Measurements from ENCODE around the gene SEMA6C. TPM values are rescaled to one million over a fixed set of nuclear protein-coding genes. Genes with fewer than 3 reads are reported as not detected.

Gene SEMA6C
- total RNA-seq, 1 donor from 2014 or later: 0.67 TPM

- no peaks in the 10 kb centered on the region for H3K27me3 Mint-ChIP-seq
- TF ChIP-seq, protein P1, sequence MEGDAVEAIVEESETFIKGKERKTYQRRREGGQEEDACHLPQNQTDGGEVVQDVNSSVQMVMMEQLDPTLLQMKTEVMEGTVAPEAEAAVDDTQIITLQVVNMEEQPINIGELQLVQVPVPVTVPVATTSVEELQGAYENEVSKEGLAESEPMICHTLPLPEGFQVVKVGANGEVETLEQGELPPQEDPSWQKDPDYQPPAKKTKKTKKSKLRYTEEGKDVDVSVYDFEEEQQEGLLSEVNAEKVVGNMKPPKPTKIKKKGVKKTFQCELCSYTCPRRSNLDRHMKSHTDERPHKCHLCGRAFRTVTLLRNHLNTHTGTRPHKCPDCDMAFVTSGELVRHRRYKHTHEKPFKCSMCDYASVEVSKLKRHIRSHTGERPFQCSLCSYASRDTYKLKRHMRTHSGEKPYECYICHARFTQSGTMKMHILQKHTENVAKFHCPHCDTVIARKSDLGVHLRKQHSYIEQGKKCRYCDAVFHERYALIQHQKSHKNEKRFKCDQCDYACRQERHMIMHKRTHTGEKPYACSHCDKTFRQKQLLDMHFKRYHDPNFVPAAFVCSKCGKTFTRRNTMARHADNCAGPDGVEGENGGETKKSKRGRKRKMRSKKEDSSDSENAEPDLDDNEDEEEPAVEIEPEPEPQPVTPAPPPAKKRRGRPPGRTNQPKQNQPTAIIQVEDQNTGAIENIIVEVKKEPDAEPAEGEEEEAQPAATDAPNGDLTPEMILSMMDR (IDR thresholded peaks at IDR 0.05): no peak
- ChIA-PET POLR2A (no interaction called here), CTCF (no interaction called here)
- no peak for DNase-seq
- H3K4me1 Mint-ChIP-seq: peaks cover 12% of the 10 kb centered on the region
- ATAC-seq (ENCODE audit: low read depth): no peak
- H3K4me3 Mint-ChIP-seq: no peak overlapping the region
- H3K9me3 Mint-ChIP-seq: no peaks in the 10 kb centered on the region
- H3K36me3 Mint-ChIP-seq (ENCODE audit: low read depth): no peaks in the 10 kb centered on the region
- intact Hi-C loops (cut with micrococcal nuclease): no loop called here
- no peak overlapping the region for H3K27ac Mint-ChIP-seq
These were observed 14.0 kb downstream of the SEMA6C start for GRCh38 chr1:151132335-151133017.

DNA sequence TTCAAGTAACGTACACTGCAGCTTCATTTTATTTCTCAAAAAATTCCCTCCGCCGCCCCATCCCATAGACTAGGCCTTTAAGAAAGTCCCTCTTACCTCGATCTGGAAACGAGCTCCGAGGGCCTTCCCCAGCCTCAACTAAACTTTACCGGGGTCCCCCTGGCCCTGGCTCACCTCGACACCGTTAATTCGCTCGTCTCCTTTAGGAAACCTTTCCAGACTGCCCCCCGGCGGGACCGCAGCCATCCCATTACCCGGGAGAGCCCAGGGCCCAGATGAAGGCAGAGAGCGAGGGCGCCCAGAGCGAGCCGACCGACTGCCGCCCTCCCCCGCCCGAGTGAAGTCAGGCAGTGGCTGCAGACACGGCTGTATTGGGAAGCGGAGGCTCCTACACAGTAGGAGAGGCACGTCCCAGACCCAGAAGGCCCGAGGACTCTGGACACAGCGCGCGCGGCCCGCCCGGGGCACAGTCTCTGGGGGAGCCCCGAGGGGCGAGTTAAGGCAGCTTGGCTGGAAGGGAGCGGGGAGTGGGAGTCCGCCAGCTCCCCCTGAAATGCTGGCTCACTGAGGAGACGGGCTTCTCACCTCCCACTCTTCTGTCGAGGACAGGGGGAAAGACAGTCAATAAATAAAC lies 14.6 kb downstream of the SEMA6C start:
- POLR2A ChIA-PET: interaction anchor here (0.6 to 1.9 kb wide), 23 partner anchors 9 to 767 kb away, joined by 3 to 16 read pairs (median 5); partner anchors contain the start of genes C1orf56, LYSMD1, PSMD4 and SCNM1
- DNase-seq: no peak
- Mint-ChIP-seq H3K9me3 (no peaks in the 10 kb centered on the region), H3K27me3 (no peaks in the 10 kb centered on the region), H3K4me1 (peaks cover 12% of the 10 kb centered on the region), H3K27ac (peak overlapping the region; percentile 89), H3K4me3 (peak overlapping the region; percentile 84), H3K36me3 (ENCODE audit: low read depth) (no peaks in the 10 kb centered on the region)
- intact Hi-C loops (cut with micrococcal nuclease): loop anchor here (1.0 to 2.0 kb wide), 3 partner anchors 14 to 61 kb away; partner anchors contain the start of genes GABPB2, LYSMD1 and SEMA6C
- CTCF ChIA-PET: interaction anchor here (1.3 to 1.4 kb wide), 2 partner anchors 30 to 32 kb away, joined by 3 to 4 read pairs; no protein-coding TSS in a partner anchor
- TF ChIP-seq, protein P1 (IDR thresholded peaks at IDR 0.05): no peak
- no peak for ATAC-seq (ENCODE audit: low read depth)

GRCh38 chr1:151130987-151131586 lies 15.3 kb downstream of the SEMA6C start:
- peaks cover 12% of the 10 kb centered on the region for H3K4me1 Mint-ChIP-seq
- DNase-seq: peak; percentile 73
- H3K9me3 Mint-ChIP-seq: no peaks in the 10 kb centered on the region
- no peaks in the 10 kb centered on the region for H3K27me3 Mint-ChIP-seq
- H3K36me3 Mint-ChIP-seq (ENCODE audit: low read depth): no peaks in the 10 kb centered on the region
- ChIA-PET CTCF (interaction anchor here (1.3 to 1.4 kb wide), 2 partner anchors 30 to 31 kb away, joined by 3 to 4 read pairs; no protein-coding TSS in a partner anchor), POLR2A (interaction anchor here (0.6 to 1.9 kb wide), 24 partner anchors 10 to 766 kb away, joined by 3 to 16 read pairs (median 5); partner anchors contain the start of genes C1orf56, LYSMD1, PSMD4 and SCNM1)
- TF ChIP-seq, protein P1 (IDR thresholded peaks at IDR 0.05): no peak
- intact Hi-C loops (cut with micrococcal nuclease): loop anchor here (1.0 to 2.0 kb wide), 3 partner anchors 15 to 60 kb away; partner anchors contain the start of genes GABPB2, LYSMD1 and SEMA6C
- peak overlapping the region; percentile 89 for H3K27ac Mint-ChIP-seq
- ATAC-seq (ENCODE audit: low read depth): peak; percentile 100
- peak overlapping the region; percentile 84 for H3K4me3 Mint-ChIP-seq

DNA sequence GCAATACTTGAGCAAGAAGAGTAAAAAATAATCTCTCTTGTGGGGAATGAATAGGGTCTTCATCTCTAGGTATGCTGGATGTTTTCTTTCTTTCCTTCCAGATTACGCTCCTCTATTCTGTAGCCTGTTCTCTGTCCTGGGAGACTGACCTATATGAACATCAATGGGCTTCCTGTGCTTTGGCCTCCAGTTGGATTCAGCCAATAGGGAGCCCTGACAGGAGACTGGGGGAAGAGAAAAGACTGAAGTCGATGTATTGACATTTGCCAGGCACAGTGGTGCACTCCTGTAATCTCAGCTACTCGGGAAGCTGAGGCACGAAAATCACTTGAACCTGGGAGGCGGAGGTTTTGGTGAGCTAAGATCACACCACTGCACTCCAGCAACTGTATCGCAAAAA lies 17.6 kb downstream of the SEMA6C start:
- ATAC-seq (ENCODE audit: low read depth): no peak
- peaks cover 10% of the 10 kb centered on the region for H3K36me3 Mint-ChIP-seq (ENCODE audit: low read depth)
- H3K4me3 Mint-ChIP-seq: no peak overlapping the region
- no peak overlapping the region for H3K27ac Mint-ChIP-seq
- no peaks in the 10 kb centered on the region for H3K9me3 Mint-ChIP-seq
- DNase-seq: no peak
- intact Hi-C loops (cut with micrococcal nuclease): no loop called here
- H3K27me3 Mint-ChIP-seq: no peaks in the 10 kb centered on the region
- TF ChIP-seq, protein P1 (IDR thresholded peaks at IDR 0.05): no peak
- POLR2A ChIA-PET: interaction anchor here (0.6 to 1.2 kb wide), 4 partner anchors 10 to 99 kb away, joined by 3 to 7 read pairs (median 6); no protein-coding TSS in a partner anchor
- CTCF ChIA-PET: interaction anchor here (1.2 kb wide), 1 partner anchor 27 kb away, joined by 3 read pairs; no protein-coding TSS in a partner anchor
- peaks cover 12% of the 10 kb centered on the region for H3K4me1 Mint-ChIP-seq
